Esophagus muscularis mucosa (tissue), 4 donors: Measurements from ENCODE around the gene ARHGAP9.

ENCODE experiments used
- EP300 ChIP-seq: sonication (generic); formaldehyde crosslinking; IDR thresholded peaks from one replicate; pipeline ENCODE4 v1.6.1; 2017; ENCODE audit warnings: antibody characterized with exemption
- POLR2A ChIP-seq: fragments of 450-650 bp; IDR thresholded peaks from one replicate; pipeline ENCODE4 v1.6.1; 2017; ENCODE audit warnings: antibody characterized with exemption, moderate library complexity, mild to moderate bottlenecking, low read depth
- POLR2AphosphoS5 ChIP-seq, 2 donors: sonication (generic); formaldehyde crosslinking; IDR thresholded peaks; one replicate each; pipeline ENCODE4 v1.6.1; 2017; ENCODE audit warnings: antibody characterized with exemption in 2 of 2
- TF ChIP-seq, protein P1 (sequence below), 3 experiments: fragments of 200-600 bp in 2 of 3; fragments of 450-650 bp in 1 of 3; sonication (generic) in 2 of 3; IDR thresholded peaks; one replicate each; pipeline ENCODE4 v1.5.1; 2017 to 2019; ENCODE audit warnings: antibody characterized with exemption in 3 of 3, mild to moderate bottlenecking in 2 of 3, moderate library complexity in 1 of 3

DNA sequence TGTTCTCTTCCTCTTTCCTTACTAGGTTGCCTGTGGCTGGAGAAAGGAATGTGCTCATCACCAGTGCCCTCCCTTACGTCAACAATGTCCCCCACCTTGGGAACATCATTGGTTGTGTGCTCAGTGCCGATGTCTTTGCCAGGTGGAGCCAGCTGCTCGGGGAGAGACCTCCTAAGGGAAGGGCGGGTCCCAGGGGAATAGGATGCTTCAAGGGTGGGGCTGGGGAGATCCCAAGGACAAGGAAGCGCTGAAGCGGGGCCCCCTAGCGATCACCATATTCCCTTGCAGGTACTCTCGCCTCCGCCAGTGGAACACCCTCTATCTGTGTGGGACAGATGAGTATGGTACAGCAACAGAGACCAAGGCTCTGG lies 18.5 kb upstream of the ARHGAP9 start:
- TF ChIP-seq, protein P1, sequence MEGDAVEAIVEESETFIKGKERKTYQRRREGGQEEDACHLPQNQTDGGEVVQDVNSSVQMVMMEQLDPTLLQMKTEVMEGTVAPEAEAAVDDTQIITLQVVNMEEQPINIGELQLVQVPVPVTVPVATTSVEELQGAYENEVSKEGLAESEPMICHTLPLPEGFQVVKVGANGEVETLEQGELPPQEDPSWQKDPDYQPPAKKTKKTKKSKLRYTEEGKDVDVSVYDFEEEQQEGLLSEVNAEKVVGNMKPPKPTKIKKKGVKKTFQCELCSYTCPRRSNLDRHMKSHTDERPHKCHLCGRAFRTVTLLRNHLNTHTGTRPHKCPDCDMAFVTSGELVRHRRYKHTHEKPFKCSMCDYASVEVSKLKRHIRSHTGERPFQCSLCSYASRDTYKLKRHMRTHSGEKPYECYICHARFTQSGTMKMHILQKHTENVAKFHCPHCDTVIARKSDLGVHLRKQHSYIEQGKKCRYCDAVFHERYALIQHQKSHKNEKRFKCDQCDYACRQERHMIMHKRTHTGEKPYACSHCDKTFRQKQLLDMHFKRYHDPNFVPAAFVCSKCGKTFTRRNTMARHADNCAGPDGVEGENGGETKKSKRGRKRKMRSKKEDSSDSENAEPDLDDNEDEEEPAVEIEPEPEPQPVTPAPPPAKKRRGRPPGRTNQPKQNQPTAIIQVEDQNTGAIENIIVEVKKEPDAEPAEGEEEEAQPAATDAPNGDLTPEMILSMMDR (IDR thresholded peaks at IDR 0.05): no peak
- TF ChIP-seq POLR2A (no peak), POLR2AphosphoS5 (IDR thresholded peaks at IDR 0.05) (no peak), EP300 (no peak)
